GM12891 (cell line): ENCODE results near the gene BACE2.

ENCODE experiments used
- POLR2A ChIP-seq: IDR thresholded peaks from 2 replicates; pipeline ENCODE4 v1.6.1; 2011; ENCODE audit warnings: low read depth, low read length, control low read depth
- POLR2AphosphoS5 ChIP-seq: IDR thresholded peaks from 2 replicates; pipeline ENCODE4 v1.6.1; 2011; ENCODE audit warnings: low read depth, low read length, control low read depth

GRCh38 chr21:41213021-41213420 lies 45.1 kb downstream of the BACE2 start:
- TF ChIP-seq POLR2A (no peak), POLR2AphosphoS5 (no peak)
